GM12873 (cell line): ENCODE data around the gene HNRNPA3.
A peak's percentile ranks its signal among the peaks of the same experiment; 100 is the strongest.

Experiments used
- CTCF ChIP-seq: IDR thresholded peaks from 2 replicates; pipeline ENCODE4 v1.5.1; 2012; ENCODE audit warnings: low read depth, mild to moderate bottlenecking, moderate library complexity, low read length, control low read depth; ENCODE audit not compliant: insufficient read depth; ENCODE audit errors: missing control alignments

The HNRNPA3 gene

GRCh38 chr2:177184606-177185005 is 28.0 kb upstream of the HNRNPA3 start:
- no peak for TF ChIP-seq CTCF

GRCh38 chr2:177187631-177188312 is 24.8 kb upstream of the HNRNPA3 start:
- no peak for TF ChIP-seq CTCF

- TF ChIP-seq CTCF, result no peak
Observed at GRCh38 chr2:177188482-177189469, 23.8 kb upstream of the HNRNPA3 start.

- no peak for TF ChIP-seq CTCF
Observed at GRCh38 chr2:177190941-177191340, 21.7 kb upstream of the HNRNPA3 start.

- TF ChIP-seq CTCF, result no peak
Observed at GRCh38 chr2:177192788-177193187, 19.8 kb upstream of the HNRNPA3 start.

- no peak for TF ChIP-seq CTCF
Observed at GRCh38 chr2:177193240-177193639, 19.4 kb upstream of the HNRNPA3 start.

GRCh38 chr2:177195194-177195593 is 17.4 kb upstream of the HNRNPA3 start:
- peak; percentile 23 for TF ChIP-seq CTCF
